HG03558 (cell line): ENCODE data around the gene GPSM3.
"Not testable (repeated sequence)": the region's sequence is repeated elsewhere in the genome, so short reads cannot be mapped to it uniquely, and the experiment has no call there.

Source experiments
- ATAC-seq: cut with Tn5 transposase; IDR thresholded peaks from one replicate; pipeline ENCODE4 v1.9.1; 2021; ENCODE audit warnings: moderate number of reproducible peaks; ENCODE audit not compliant: unreplicated experiment; ENCODE audit errors: extremely low read depth

Gene GPSM3

GRCh38 chr6:32192608-32193039 lies at the start of gene GPSM3:
Gene GPSM3, minus strand, starts transcription at chr6:32192643. Its CDS starts 130 bp downstream, at chr6:32192513.
- no peak for ATAC-seq

- no peak for ATAC-seq
These were observed 48.2 kb upstream of the GPSM3 start for GRCh38 chr6:32240686-32241085.

- no peak for ATAC-seq
These were observed 47.0 kb upstream of the GPSM3 start for GRCh38 chr6:32239462-32239861.

GRCh38 chr6:32234934-32235333 lies 42.5 kb upstream of the GPSM3 start:
- ATAC-seq: no peak

GRCh38 chr6:32226434-32226833 lies 34.0 kb upstream of the GPSM3 start:
- no peak for ATAC-seq

- no peak for ATAC-seq
These were observed 32.3 kb upstream of the GPSM3 start for GRCh38 chr6:32224696-32225095.

GRCh38 chr6:32223258-32224235 lies 31.1 kb upstream of the GPSM3 start, which contains the start of gene NOTCH4:
Gene NOTCH4, minus strand, starts transcription at chr6:32224067. Its CDS starts 139 bp downstream, at chr6:32223928.
- no peak for ATAC-seq

GRCh38 chr6:32222333-32223230 lies 30.1 kb upstream of the GPSM3 start:
- no peak for ATAC-seq

- no peak for ATAC-seq
These were observed 27.6 kb upstream of the GPSM3 start for GRCh38 chr6:32220021-32220420.

- ATAC-seq: no peak
These were observed 25.7 kb upstream of the GPSM3 start for GRCh38 chr6:32218167-32218566.

- no peak for ATAC-seq
These were observed 24.6 kb upstream of the GPSM3 start for GRCh38 chr6:32216998-32217397.

- ATAC-seq: no peak
These were observed 23.8 kb upstream of the GPSM3 start for GRCh38 chr6:32216285-32216684.

- no peak for ATAC-seq
These were observed 23.2 kb upstream of the GPSM3 start for GRCh38 chr6:32215617-32216016.

- ATAC-seq: no peak
These were observed 21.7 kb upstream of the GPSM3 start for GRCh38 chr6:32214126-32214525.

GRCh38 chr6:32213649-32214048 lies 21.2 kb upstream of the GPSM3 start:
- ATAC-seq: no peak

GRCh38 chr6:32212076-32212760 lies 19.8 kb upstream of the GPSM3 start:
- ATAC-seq: no peak

- not testable (repeated sequence) for ATAC-seq
These were observed 19.0 kb upstream of the GPSM3 start for GRCh38 chr6:32211432-32211831.

- ATAC-seq: no peak
These were observed 17.8 kb upstream of the GPSM3 start for GRCh38 chr6:32210191-32210601.

- no peak for ATAC-seq
These were observed 16.6 kb upstream of the GPSM3 start for GRCh38 chr6:32208996-32209395.

- ATAC-seq: no peak
These were observed 11.8 kb upstream of the GPSM3 start for GRCh38 chr6:32204268-32204715.
